GM10266 (cell line): ENCODE data around the gene PNKD.

Experiments used
- DNase-seq: peaks from one replicate; pipeline ENCODE4 v3.0.0; 2012; ENCODE audit errors: extremely low spot score
- TF ChIP-seq, protein P1 (sequence below): IDR thresholded peaks from 2 replicates; pipeline ENCODE4 v1.5.1; 2012; ENCODE audit warnings: mild to moderate bottlenecking, low read depth; ENCODE audit not compliant: control insufficient read depth, insufficient read depth; ENCODE audit errors: missing control alignments

The PNKD gene

DNA sequence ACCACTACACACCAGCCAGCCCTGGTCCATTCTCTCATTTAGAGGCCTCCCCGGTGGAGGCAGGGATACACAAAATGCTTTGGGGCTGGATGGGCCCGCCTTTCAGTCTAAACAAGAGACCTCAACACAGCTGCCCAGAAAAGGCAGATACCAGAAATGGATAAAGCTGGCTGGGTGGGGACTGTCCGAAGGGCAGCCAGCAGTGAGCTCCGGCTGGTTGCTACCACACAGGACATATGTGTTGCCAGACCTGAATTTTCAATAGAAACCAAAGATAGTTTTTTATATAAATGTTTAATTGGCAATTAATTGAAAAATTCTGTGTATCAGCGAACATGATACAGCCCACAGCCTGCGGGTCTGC, 8.1 kb upstream of the PNKD start:
- TF ChIP-seq, protein P1, sequence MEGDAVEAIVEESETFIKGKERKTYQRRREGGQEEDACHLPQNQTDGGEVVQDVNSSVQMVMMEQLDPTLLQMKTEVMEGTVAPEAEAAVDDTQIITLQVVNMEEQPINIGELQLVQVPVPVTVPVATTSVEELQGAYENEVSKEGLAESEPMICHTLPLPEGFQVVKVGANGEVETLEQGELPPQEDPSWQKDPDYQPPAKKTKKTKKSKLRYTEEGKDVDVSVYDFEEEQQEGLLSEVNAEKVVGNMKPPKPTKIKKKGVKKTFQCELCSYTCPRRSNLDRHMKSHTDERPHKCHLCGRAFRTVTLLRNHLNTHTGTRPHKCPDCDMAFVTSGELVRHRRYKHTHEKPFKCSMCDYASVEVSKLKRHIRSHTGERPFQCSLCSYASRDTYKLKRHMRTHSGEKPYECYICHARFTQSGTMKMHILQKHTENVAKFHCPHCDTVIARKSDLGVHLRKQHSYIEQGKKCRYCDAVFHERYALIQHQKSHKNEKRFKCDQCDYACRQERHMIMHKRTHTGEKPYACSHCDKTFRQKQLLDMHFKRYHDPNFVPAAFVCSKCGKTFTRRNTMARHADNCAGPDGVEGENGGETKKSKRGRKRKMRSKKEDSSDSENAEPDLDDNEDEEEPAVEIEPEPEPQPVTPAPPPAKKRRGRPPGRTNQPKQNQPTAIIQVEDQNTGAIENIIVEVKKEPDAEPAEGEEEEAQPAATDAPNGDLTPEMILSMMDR = no peak
- DNase-seq = no peak

DNA sequence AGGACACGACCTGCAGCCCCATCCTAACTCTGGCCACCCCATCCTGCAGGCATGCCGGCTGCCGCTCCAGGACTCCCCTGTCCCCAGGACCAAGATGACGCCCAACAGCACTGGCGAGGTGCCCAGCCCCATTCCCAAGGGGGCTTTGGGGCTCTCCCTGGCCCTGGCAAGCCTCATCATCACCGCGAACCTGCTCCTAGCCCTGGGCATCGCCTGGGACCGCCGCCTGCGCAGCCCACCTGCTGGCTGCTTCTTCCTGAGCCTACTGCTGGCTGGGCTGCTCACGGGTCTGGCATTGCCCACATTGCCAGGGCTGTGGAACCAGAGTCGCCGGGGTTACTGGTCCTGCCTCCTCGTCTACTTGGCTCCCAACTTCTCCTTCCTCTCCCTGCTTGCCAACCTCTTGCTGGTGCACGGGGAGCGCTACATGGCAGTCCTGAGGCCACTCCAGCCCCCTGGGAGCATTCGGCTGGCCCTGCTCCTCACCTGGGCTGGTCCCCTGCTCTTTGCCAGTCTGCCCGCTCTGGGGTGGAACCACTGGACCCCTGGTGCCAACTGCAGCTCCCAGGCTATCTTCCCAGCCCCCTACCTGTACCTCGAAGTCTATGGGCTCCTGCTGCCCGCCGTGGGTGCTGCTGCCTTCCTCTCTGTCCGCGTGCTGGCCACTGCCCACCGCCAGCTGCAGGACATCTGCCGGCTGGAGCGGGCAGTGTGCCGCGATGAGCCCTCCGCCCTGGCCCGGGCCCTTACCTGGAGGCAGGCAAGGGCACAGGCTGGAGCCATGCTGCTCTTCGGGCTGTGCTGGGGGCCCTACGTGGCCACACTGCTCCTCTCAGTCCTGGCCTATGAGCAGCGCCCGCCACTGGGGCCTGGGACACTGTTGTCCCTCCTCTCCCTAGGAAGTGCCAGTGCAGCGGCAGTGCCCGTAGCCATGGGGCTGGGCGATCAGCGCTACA, 7.4 kb upstream of the PNKD start:
- TF ChIP-seq, protein P1 = no peak
- no peak for DNase-seq

DNA sequence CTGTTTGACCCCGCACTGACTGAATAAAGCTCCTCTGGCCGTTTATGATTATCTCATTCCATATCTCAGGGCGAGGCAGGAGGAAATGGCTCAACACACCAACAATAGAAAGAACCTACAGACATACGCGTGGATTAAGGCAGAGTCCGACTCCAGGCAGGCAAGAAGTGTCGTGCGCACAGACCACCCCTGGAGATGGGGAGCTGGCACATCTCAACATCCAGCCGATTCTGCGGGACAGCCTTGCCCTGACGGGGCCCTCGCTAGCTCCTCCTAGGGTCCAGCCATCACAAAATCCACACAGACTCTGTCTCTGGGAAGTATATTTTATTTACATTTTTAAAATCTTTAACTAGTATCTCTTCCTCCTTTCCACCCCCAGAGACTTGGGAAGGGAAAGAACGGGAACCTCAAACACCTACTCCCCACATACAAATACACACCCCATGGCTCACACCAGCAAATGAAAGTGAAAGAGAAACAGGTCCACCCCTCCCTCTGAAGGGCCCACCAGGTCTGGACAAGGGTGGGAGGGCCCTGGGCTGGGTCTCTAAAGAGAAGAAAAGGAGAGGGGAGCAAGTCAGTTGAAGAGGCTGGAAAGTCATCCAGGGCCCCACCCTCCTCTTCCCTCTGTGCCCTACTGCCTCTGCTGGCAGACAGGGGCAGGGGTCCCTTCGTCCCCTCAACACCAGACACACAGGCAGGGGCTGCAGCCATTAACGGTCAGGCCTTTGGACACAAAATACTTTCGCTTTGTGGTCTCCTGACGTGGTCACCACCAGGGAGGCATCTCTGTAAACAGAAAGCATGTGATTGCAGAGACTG, 6.3 kb upstream of the PNKD start:
- TF ChIP-seq, protein P1 = no peak
- no peak for DNase-seq

DNA sequence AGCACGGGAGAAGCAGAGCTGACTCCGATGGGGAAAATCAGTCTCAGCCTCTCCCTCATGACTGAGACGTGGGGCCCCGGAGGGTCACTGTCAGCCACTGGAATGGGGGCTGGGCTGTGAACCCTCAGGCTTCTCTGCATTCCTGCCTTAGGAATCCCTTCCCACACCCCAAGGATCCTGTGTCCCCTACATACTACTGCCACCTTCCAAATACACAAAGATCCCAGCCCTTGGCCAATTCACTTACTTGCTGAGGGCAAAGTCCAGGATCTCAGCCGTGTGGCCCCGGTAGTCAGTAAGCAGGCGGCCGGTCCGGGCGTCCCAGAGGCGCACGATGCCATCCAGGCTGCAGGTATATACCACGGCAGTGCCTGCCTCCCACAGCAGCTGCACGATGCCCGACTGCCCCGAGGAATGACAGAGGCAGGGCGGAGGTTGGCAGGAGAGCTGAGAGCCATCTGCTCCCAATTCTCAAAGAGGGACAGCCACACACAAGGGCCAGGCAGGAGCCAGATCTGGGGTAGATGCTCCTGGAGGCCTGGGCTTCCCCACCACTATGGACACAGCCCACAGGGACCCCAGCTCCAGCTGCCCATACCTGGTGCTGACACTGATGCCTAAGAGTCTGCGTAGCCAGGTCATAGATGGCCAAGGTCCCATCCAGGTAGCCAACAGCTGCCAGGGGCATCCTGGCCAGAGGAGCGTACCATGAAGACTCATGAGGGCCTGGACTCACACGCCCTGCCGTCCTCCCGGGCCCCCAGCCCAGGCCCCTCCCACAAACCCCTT, 5.4 kb upstream of the PNKD start:
- TF ChIP-seq, protein P1 = no peak

DNA sequence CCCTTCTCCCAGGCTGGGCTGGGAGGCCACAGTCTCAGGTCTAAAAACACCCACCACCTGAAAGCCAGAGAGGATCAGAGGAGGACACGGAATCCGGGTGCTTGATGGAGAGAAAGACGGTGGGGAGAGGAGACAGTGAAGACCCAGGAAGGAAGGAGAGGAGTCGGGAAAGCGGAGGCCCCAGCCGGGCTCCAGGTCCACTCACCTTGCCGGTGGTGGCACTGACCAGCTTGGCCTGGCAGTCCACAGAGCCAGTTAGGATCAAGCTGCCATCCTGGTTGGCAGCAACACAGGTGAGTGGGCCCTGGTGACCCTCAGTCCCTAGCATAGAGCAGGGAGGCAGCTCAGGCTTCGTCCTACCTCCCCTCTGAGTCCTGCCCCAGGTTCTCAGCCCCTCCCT, 4.7 kb upstream of the PNKD start:
- TF ChIP-seq, protein P1 = no peak
- DNase-seq = no peak

More for the DNA sequence above, 5.4 kb upstream of the PNKD start:
- DNase-seq = no peak

DNA sequence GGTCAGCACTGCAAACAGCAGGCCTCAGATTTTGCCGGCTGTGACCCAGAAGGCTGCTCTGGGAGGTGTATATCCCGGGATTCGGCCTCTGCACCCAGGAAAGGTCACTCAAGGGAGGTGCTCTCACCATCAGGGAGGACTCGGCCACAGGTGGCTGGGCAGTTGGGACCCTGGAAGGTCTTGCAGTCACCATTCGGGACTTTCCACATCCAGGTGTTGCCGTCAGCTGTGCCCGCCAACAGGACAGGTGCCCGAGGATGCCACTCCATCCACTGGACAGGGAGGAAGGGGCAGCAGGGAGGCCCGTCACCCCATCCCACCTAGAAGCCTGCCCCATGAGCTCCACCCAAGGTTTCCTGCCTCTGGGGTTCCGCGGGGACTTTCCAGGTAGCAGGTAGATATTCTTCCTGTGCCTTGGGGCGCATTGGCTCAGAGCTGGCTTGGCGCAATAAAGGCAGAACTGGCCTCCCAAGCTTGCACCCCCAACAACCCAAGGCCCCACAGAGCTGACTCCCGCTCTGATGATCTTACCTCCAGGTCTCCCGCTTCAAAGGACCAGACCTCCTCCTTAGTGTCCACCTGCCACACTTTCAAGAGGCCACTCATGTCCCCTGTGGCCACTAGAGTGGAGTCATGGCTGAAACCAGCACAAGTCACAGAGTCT, 3.9 kb upstream of the PNKD start:
- TF ChIP-seq, protein P1 = no peak

More for the DNA sequence above, 3.9 kb upstream of the PNKD start:
- no peak for DNase-seq
